Esophagus mucosa (tissue), 1 donor: ENCODE measurements around the gene NCOA7. TPM values are rescaled to one million over a fixed set of nuclear protein-coding genes. Genes with fewer than 3 reads are reported as not detected.
"Not testable (repeated sequence)": the region's sequence is repeated elsewhere in the genome, so short reads cannot be mapped to it uniquely, and the experiment has no call there.

Experiments
- ATAC-seq: fragments of 200-7000 bp; cut with Tn5 transposase; one replicate; pipeline ENCODE4 v1.9.1; 2020
- total RNA-seq: library from RNA; stranded (reverse); gene quantifications from one replicate; pipeline ENCODE4 v1.2.4, GENCODE V29; 2023
- donor health status: DM: yes; HTN: yes; CAD: no.

Gene NCOA7
- total RNA-seq, 1 donor from 2014 or later: 59.8 TPM

DNA sequence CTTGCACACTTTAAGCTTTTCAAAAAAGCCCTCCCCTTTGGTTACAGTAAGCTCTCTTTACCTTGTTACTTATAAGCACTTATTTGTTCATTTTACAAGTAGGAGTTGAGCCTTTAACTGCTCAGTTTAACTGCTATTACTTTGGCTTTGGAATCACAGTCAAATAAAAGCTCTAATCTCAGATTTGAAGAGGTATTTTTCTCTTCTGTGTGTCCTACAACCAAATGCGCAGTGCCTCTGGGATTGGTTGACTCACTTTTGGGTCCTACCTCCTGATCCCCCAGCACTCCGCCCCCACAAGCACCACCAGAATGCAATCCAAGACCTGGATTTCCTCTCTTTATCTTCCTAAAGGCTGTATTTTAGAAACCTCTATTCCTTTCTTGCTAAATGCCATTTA, 2.5 kb downstream of the NCOA7 start:
- ATAC-seq: no peak

DNA sequence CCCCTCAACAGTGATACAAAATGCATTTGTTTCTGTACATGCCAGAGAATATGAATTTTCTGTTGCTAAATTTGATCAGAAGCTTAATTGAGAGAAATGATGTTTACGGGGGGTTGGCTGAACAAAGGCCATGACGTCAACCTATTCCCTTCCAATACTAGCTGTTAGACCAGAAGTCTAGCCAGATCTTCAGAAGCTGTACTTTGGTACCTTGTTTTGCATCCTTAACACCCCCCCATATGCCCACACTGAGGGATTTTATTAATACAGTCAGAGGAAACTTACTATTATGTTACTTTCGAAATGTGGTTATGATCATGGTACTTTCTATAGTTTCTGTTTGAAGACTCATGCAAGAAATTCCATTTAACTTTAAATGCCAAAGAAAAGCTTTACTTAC, 3.1 kb downstream of the NCOA7 start:
- ATAC-seq: no peak

DNA sequence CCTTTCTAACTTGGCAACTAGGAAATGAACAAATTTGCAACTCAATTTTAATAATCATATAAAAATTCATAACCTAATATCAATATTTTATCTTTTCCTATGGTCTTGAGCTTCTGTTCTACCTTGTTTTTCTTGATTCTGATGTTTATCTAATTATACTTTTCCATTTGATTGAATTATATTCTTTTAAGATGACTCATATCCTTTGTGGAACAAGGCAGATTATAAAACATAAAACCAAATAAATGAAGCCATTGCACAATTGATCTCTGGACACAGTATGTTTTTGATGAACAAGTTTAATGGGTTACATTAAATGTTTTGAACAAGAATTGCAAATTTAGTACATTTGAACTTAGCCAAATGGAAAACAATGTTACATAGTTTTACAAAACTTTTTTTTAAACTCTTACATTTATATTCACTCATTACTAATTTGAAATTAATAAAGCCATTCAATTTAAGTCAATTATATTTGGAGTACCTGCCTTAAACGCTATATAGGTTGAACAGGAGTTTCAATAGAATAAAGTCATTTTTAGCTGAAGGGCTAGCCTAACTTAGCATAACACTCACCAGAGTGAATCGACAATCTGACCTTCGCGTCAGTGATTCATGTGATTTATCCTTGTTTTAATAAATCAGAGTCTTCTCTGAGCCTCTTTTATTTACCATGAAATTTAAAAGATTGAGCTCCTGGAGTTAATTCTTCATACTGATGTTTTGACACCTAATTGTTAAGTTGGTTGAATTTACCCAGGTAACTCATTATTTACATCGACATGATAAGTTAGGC, 3.8 kb downstream of the NCOA7 start:
- ATAC-seq: no peak

DNA sequence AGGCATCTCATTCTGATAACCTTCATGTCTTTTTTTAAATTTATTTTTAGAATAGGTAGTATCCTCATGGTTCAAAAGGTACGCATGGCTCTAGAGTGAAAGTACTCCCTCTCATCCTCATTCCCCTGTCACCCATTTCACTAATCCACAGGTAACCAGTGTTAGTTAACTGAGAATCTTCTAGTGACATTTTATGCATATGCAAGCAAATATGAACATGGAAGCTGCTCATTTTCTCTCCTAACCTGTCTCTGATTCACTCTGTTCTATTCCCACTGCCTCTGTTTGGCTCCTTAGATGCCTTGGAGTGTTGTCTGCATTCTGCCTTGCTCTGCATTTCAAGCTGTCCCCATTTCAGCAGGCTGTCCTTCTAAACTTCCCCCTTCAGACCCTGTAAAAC, 4.5 kb downstream of the NCOA7 start:
- no peak for ATAC-seq

DNA sequence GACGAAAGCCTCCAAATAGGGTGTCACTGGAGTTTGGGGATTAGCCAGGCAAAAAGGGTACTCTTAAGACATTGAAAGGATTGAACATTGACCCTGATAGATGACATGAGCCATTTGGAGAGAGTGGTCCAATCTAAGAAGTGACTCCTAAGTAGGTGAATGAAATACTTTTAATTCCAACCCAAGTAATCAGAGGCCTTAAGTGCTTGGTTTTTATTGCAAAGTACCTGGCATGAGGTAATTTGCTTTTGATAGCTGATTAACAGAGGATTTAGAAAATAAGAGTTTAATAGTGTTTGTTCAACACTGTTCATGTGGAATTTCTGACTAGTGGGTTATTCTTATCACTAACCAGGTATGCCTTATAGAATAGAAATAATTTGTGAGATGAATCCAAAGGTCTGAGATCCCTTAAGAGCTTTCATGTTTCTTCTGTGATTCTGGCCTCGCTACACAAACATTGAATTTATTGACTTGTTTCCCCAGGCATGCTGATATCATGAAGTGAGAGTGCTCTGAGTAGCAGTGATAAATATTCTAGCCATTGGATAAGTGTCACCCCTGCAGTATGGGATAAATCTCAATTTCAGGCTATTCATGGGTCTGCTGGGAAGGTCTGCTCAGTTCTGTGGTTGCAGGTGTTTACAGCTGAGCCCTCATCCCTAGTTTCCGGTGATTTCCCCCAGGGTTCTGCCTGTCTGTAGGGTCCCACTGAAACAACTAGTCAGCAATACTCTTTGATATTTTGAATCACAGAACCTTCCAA, 6.5 kb downstream of the NCOA7 start:
- no peak for ATAC-seq

DNA sequence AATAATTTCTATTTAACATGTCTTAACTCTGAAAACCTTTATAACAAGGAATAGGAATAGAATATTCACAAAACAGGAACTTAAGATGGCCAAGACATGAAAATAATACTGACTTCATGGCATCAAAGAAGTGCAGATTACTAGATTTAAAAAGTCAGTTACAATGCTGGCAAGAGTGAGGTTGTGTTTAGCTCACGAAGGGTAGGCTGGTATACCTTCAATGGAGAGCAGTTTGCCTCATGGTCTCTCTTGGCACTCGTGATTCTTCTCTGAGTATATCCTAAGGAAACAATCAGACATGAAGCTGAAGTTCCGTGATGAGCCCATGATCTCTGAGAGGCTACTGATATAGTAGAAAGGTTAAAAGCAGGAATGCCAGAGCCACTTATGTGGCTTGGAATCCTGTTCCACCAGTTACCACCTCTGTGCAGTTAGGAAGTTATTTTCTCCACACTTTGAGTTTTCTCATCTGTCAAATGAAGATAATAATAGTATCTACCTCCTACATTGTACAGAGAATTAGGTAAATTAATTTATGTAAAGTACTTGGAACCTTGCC, 7.2 kb downstream of the NCOA7 start:
- ATAC-seq: no peak

DNA sequence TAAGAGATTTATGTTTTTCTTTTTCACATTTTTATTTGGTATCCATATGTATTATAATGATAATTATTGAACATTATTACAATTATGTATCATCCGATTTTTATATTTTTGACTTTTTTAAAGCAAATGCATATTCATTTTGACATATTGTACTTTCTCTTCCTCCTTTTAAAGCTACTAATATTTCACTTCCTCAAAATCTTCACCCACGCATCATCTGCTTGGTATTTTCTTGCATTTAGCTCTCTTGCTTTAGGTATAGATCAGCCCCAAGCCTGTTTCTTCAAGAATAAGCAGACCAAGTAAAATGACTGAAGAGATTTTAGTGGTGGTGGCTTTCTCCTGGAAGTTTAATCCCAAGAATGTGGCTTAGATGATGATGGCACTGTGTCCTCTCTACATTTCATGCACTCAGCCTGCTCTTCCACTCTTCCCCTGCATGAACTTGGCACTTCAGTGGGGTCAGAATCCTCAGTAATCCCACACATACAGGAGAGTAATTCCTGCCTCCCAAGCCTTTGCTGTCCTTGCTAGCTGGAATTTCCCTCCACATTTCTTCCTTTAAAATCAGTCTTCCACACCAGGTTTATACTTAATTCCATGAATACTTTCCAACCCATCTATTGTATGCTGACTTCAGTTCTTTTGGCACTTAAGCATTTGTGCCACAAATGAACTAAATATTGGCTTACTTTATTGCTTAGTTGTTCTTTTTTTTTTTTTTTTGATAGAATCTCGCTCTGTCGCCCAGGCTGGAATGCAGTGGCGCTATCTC, 8.2 kb downstream of the NCOA7 start:
- peak; percentile 43 for ATAC-seq

DNA sequence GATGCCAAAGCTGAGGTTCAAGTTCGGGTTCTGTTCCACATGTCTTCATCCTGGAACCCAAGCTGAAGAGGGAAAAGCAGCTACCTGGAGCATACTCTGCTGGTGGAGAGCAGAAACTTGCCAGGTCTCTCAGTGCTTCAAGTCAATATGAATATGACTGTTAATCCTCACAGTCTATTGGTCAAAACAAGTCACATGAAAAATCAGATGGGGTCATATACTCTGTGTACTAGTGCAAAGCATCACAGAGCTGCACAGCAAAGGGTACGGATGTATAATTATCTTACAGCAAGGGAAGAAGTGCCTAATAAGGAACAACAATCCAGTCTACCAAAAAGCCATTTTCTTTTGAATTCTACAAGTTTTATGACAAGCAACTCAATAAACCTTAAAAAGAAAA, 11.6 kb downstream of the NCOA7 start:
- ATAC-seq: no peak

DNA sequence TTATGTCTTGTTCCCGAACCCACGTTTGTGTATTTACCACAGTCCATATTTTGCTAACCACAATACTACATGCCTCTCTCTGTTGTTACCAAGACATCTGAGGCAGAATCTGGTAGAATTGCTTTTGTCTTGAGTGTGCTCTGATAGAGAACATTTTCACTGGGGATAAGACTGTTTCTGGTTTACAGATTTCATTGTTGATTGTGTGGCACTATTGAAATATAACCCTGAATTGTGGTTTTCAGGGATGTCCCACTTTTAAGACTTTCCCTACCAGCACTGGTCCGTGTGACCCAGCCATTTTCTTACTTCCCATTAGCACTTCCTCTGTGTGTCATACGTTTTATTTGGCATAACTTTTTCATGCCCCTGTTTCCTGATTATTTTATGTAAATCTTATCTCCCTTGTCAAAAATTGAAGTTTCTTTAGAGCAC, 12.2 kb downstream of the NCOA7 start:
- no peak for ATAC-seq

DNA sequence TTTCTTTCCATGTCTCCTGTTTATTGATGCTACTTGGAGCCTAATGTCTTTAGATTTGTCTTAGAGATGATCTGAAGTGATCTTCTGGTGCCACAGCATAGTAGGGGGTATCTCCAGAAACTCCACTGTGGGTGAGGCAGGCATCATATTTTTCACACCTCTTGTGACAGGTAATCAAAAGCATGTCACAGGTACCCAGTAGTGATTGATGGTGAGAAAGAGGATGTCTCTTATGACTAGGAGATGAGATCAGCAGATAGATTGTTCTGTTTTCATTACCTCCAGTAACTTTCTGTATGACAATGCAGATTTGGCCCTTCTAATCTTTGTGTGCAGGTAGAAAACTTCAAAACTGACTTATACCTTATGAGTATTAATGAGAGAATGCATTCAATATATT, 13.5 kb downstream of the NCOA7 start:
- ATAC-seq: no peak

DNA sequence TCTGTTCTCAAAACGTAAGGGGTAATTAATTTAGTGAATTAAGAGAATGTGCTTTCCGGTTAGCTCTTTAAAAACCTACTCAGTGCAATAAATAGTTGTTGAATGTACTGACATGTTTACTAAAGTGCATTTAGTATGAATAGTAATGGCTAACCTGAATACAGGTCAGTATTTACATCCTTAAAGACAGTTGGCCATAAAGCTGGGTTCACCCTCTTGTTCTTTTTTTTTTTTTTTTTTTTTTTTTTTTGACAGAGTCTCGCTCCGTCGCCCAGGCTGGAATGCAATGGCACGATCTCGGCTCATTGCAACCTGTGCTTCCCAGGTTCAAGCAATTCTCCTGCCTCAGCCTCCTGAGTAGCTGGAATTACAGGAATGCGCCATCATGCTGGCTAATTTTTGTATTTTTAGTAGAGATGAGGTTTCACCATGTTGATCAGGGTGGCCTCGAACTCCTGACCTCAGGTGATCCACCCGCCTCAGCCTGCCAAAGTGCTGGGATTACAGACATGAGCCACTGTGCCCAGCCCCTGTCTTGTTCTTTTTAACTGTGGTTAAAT, 14.2 kb downstream of the NCOA7 start:
- not testable (repeated sequence) for ATAC-seq

DNA sequence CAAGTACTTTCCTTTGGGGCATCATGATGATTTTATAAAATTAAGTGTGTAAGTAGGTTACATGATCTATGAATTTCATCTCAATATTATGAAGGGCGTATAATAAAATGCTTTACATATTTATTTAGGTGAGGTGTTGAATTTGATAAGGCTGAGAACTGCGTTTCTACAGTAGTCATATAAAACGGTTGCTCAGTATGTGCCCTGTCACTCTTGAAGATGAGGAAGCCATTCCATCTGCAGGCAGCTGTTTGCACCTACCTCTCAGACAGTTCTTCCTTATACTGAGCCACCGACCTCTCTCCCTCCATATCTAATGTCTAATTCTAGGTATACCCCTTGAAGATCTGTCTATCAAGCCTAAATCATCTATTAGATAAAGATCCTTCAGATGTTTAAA, 16.1 kb downstream of the NCOA7 start:
- ATAC-seq: no peak

DNA sequence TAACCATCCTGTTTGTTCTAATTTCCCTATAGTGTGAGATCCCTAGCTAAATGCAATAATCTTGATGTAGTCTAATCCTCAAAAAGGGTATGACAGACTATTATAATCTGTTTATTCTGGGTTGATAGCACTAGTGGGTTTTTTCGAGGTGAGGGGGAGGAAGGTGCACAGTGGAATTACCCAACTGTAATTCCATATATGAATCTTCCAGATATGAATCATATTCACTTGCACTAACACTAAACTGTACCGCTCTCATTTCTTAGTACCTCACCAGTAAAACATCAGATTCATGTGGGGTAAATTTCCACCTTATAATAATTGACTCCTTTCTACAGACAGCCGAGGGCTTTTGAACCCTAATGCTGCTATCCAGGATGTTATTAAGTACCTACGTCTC, 16.5 kb downstream of the NCOA7 start:
- no peak for ATAC-seq

DNA sequence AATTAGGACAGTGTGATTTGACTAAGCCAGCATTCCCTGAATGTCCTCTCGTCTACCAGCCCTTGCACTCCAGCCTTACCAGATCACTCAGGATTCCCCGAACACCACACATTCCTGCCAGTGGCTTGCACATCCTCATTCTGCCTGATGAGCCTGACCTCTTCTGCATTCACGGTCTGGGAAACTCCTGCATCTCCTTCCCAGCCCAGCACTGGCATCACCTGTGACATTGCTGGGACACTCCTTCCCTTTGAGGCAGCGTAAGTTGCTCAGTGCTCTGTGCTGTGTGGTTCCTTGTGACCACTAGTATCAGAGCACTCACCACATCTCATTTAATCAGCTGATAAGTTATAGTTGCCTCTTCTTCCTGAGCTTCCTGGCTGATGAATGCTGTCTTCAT, 17.3 kb downstream of the NCOA7 start:
- no peak for ATAC-seq

DNA sequence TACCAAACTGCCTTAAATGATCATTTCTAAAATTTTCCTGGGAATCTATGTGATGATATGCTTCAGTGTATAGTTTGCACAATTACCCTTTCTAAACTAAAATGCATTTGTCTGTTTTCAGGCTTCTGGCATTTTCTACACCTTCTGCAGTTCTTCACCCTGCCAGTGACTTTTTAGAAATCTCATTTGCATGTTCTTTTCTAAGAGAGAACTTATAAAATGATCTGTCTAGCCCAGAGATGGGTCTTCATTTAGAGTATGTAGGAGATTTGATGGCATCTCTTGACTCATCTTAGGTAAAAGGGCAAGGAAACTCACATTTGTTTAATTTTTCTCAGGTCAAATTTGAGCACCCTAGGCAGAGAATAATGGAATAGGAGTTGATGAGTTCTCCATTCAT, 17.8 kb downstream of the NCOA7 start:
- no peak for ATAC-seq

DNA sequence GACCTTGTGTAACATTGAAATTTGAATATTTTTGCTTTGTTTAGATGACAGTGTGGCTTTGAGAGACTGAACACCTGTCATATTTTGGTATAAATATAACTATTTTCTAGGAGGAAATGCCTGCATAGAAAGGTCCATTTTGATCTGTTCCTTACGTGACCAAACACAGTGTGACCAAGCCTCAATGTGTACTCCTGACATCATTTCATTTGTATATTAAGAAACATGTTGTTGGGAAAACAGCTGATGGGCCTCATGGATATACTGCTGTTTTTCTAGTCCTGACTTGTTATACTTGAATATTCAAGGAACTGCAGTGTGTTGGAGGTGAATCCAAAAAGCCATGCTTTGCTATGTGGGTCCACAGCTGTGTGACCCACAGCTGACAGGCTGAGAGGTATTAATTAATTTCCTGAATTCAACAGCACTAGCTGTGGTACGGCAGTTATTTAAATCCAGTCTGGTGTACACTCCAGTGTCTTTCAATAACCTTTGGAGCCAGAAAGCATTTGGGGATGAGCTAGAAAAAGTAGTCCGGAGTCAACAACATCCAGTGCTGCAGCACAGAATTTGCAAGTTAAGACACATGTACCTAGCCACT, 18.9 kb downstream of the NCOA7 start:
- ATAC-seq: no peak

DNA sequence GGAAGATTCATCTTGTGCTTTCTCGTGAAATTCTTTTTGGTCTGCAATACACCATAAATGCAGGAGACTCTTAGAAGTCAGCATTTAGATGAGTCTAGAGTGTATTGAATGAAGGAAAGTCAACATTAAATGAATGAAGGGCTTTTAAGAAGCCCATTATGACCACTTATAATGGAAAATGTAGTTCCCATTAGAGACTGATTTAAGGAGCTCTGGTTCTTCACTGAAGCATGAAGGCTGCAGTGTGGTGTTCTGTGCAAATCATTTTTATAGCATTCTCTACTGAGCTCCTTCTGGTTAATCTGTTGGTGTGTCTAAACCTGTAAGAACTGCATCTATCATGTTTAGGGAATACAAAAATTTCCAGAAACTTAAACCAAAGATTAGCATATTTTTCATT, 19.7 kb downstream of the NCOA7 start:
- no peak for ATAC-seq

DNA sequence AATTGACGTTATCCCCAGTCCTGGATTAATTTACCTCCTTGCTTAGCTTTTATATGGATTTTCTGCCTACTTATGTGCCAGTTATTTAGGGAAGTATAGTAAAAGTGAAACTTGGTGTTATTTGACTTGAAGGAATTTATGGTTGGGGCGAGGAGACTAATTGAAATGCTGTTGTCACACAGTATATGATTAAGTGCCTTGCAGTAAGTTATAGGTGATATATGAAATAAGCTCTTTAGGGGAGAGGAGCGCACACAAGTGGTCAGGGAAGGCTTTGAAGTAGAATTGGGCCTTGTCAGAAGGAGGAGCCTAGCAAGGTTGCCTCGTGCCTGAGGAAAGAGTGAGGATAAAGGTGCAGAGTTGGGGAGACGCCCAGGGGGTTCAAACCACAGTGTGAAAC, 20.5 kb downstream of the NCOA7 start:
- ATAC-seq: no peak

DNA sequence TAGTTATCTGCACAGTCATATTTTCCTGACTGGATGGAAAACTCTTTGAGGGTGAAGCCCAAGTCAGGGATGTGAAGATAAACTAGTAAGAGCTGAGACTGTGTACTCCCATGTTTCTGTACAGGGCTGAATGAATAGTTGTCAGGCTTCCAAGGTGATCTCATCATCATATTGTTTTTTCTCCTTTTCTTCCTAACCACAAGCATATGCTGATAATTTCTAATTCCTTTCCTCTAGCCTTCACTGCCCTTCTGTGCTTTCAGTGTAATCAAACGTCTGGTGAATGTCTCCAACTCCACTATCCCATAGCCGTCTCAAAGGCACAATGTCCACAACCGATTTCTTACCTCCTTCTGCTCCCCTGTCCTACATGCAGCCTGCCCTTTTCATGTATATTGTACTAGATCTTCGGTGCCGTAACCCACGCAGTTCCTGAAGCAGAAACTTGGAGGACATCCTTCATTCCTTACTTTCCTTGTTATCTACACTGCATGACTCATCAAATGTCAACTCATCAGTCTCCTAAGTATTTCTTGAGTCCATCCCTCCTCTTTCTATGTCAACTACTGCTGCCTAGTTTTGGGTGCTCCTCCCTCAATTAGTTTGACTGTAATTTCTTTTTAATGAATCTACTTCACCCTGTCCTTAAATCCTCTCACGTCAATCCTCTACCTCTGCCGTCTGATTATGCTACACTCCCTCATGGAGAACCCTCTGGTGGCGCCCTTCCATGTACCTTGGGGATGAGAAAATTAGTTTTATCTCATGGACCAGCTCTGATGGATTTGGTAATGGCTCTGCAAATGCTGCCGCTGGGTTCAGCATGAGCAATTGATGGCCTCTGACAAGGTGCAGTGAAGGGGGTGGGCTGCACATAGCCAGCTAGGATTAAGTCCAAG, 21.9 kb downstream of the NCOA7 start:
- ATAC-seq: peak; percentile 35

DNA sequence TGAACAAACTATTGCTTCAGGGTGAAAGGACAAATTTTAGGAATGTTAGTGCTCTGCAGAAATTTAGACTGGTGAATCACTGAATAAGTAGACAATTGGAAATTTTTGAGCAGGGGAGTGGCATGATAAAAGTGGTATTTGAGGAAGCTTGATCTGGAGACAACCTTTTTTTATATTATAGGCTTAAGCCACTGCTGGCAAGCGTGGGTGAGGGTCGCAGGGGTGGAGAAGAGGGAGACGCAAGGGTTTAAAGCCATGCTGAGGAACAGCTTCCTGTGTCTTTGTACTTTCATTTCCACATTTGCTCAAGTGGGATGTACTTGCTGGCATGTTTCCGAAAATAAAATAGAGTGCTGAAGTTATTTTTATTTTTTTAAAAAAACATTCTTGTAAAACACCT, 23.7 kb downstream of the NCOA7 start:
- no peak for ATAC-seq
